HCT116 (cell line): Measurements from ENCODE around the gene CD63.

Source experiments
- CBX3 ChIP-seq: IDR thresholded peaks from 2 replicates; pipeline ENCODE4 v1.6.1; 2012; ENCODE audit warnings: low read depth
- CEBPB ChIP-seq: IDR thresholded peaks from 2 replicates; pipeline ENCODE4 v1.6.1; 2012; ENCODE audit warnings: low read depth
- CTCF ChIP-seq, 3 experiments: fragments of 200-600 bp in 1 of 3; sonication (generic) in 1 of 3; IDR thresholded peaks in 2 of 3; conservative IDR thresholded peaks in 1 of 3; 2 replicates each; pipeline ENCODE4 v1.5.1; 2012 to 2017; ENCODE audit warnings: low read depth in 2 of 3, low read length in 2 of 3, antibody characterized with exemption in 1 of 3, borderline replicate concordance in 1 of 3, control low read depth in 1 of 3, mild to moderate bottlenecking in 1 of 3, mixed read lengths in 1 of 3, mixed run types in 1 of 3, moderate library complexity in 1 of 3; ENCODE audit not compliant: insufficient read depth in 1 of 3
- EZH2 ChIP-seq: fragments of 200-600 bp; sonication (generic); IDR thresholded peaks from 2 replicates; pipeline ENCODE4 v1.6.1; 2017; ENCODE audit warnings: antibody characterized with exemption, mixed run types
- EZH2phosphoT487 ChIP-seq: fragments of 200-600 bp; IDR thresholded peaks from 2 replicates; pipeline ENCODE4 v1.6.1; 2018; ENCODE audit warnings: antibody characterized with exemption, borderline replicate concordance
- FOSL1 ChIP-seq: IDR thresholded peaks from 2 replicates; pipeline ENCODE4 v1.6.1; 2012; ENCODE audit warnings: low read depth
- MAX ChIP-seq: IDR thresholded peaks from 2 replicates; pipeline ENCODE4 v1.6.1; 2012
- POLR2A ChIP-seq: IDR thresholded peaks from 2 replicates; pipeline ENCODE4 v1.7.0; 2011; ENCODE audit warnings: borderline replicate concordance; ENCODE audit not compliant: insufficient read depth, insufficient read length; ENCODE audit errors: extremely low read depth
- POLR2AphosphoS5 ChIP-seq: IDR thresholded peaks from 2 replicates; pipeline ENCODE4 v1.6.1; 2011; ENCODE audit warnings: mild to moderate bottlenecking, low read depth, low read length, moderate library complexity
- SP1 ChIP-seq: IDR thresholded peaks from 2 replicates; pipeline ENCODE4 v1.6.1; 2012; ENCODE audit warnings: low read depth
- SRF ChIP-seq: IDR thresholded peaks from 2 replicates; pipeline ENCODE4 v1.6.1; 2012; ENCODE audit warnings: low read depth
- YY1 ChIP-seq: IDR thresholded peaks from 2 replicates; pipeline ENCODE4 v1.6.1; 2011; ENCODE audit warnings: low read length, low read depth, moderate library complexity, mild to moderate bottlenecking; ENCODE audit not compliant: insufficient replicate concordance; ENCODE audit errors: extremely low read depth
- ZFX ChIP-seq: fragments of 450-650 bp; IDR thresholded peaks from 2 replicates; pipeline ENCODE4 v1.6.1; 2017

DNA sequence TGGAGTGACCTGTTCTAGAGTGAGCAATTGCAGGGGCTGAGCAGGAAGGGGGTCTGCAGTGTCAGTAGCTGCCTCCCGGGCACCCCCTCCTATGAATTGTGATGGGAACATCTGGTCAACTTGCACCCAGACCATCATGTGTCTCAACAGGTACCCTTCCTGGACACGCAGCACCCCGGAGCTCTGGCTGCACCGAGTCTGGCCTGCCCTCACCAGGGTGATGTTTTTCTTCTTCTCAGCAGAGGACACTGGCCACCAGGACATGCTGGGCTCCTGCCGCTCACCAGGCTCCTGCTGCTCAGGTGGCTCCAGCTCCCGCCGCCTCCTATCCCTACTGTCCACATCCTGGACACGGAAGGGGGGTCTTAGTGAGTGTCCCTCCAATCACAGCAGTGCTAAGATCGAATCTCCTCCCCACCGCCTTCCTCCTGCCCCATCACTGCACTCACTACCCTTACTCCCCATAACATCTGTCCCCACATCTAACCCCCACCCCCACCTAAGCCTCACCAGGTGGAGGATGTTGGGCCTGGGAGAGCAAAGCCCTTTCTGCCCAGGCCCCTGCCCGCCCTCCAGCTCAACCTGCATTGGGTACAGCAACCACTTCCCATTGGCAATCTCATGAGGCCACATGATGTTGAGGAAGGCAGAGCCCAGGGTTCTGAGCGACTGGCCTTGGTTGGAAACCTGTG lies 36.0 kb downstream of the CD63 start:
- TF ChIP-seq POLR2A (no peak), CTCF (IDR thresholded peaks at IDR 0.05 in 2 of 3, conservative IDR thresholded peaks at IDR 0.05 in 1 of 3; ENCODE audit: borderline replicate concordance in 1 of 3, insufficient read depth in 1 of 3, low read depth in 2 of 3, low read length in 2 of 3) (no peak), FOSL1 (no peak), EZH2 (no peak), SRF (no peak), MAX (no peak), EZH2phosphoT487 (no peak), POLR2AphosphoS5 (no peak), ZFX (no peak), SP1 (no peak), YY1 (no peak), CBX3 (no peak), CEBPB (no peak)
